ENCODE measurements around the gene CYP24A1. TPM values are rescaled to one million over a fixed set of nuclear protein-coding genes. Genes with fewer than 3 reads are reported as not detected.

CYP24A1 gene
- total and polyA plus RNA-seq, 2 of the 13 experiments (the other 11 are each of a cell fraction or from before 2014, with no cell fraction given), result 9.4 to 32.7 TPM

- TF ChIP-seq ZNF557 (CRISPR knock-in tag; IDR thresholded peaks at IDR 0.05) (peak; percentile 23; the same call in 1 of the 2 replicates), ZNF782 (CRISPR knock-in tag; IDR thresholded peaks at IDR 0.05; ENCODE audit: borderline replicate concordance) (no peak), ZBTB38 (CRISPR knock-in tag; IDR thresholded peaks at IDR 0.05) (peak; percentile 87; the same call in 1 of the 2 replicates), ZNF768 (CRISPR knock-in tag; IDR thresholded peaks at IDR 0.05) (peak; percentile 40; the same call in 1 of the 2 replicates), ZNF354B (CRISPR knock-in tag; IDR thresholded peaks at IDR 0.05) (0 out of 2 replicates have a peak, but pooled peaks have one; percentile 32), ZNF329 (CRISPR knock-in tag; IDR thresholded peaks at IDR 0.05; ENCODE audit: low read depth) (no peak), MED1 (CRISPR knock-in tag; IDR thresholded peaks at IDR 0.05) (peak; percentile 98), TFE3 (CRISPR knock-in tag; IDR thresholded peaks at IDR 0.05) (peak; percentile 88), ZNF776 (CRISPR knock-in tag; IDR thresholded peaks at IDR 0.05) (no peak), PHF21A (CRISPR knock-in tag; IDR thresholded peaks at IDR 0.05) (peak; percentile 96), MXD1 (CRISPR knock-in tag; IDR thresholded peaks at IDR 0.05) (no peak), DMTF1 (CRISPR knock-in tag; IDR thresholded peaks at IDR 0.05) (peak; percentile 92; the same call in 1 of the 2 replicates), PRDM10 (CRISPR knock-in tag; IDR thresholded peaks at IDR 0.05; ENCODE audit: low read depth) (peak; percentile 90), ZMAT3 (CRISPR knock-in tag; conservative IDR thresholded peaks at IDR 0.05) (peak; percentile 95), ZNF510 (CRISPR knock-in tag; IDR thresholded peaks at IDR 0.05; ENCODE audit: low read depth) (peak; percentile 88; the same call in 1 of the 2 replicates), MTERF4 (CRISPR knock-in tag; IDR thresholded peaks at IDR 0.05) (no peak; the same call in 1 of the 2 replicates), SYNCRIP (IDR thresholded peaks at IDR 0.05; ENCODE audit: insufficient read depth, low read depth, low read length) (no peak), SMAD9 (CRISPR knock-in tag; IDR thresholded peaks at IDR 0.05) (peak; percentile 91), HOXA5 (CRISPR knock-in tag; IDR thresholded peaks at IDR 0.05) (no peak; the same call in none of the 2 replicates), RFX1 (IDR thresholded peaks at IDR 0.05) (no peak), ZNF672 (CRISPR knock-in tag; IDR thresholded peaks at IDR 0.05) (no peak)
Observed at GRCh38 chr20:54107600-54108325, 66.0 kb downstream of the CYP24A1 start (continued).
